T-helper 17 cell (primary cell): Measurements from ENCODE around the gene HSPB1. TPM values are rescaled to one million over a fixed set of nuclear protein-coding genes. Genes with fewer than 3 reads are reported as not detected.
"Not testable (repeated sequence)": the region's sequence is repeated elsewhere in the genome, so short reads cannot be mapped to it uniquely, and the experiment has no call there.

ENCODE experiments used
- ATAC-seq: fragments of 150-1000 bp; cut with Tn5 transposase; 2 replicates; pipeline ENCODE4 v1.10.0; 2021; ENCODE audit warnings: mild to moderate bottlenecking, moderate library complexity
- DNase-seq, 3 donors: peaks; one replicate each; pipeline versions ENCODE4 v3.0.0 to v3.0.0-alpha.2; 2020 to 2021
- H3K9me3 ChIP-seq: one replicate; pipeline ENCODE4 v1.7.0; 2013; ENCODE audit warnings: low read length, mild to moderate bottlenecking; ENCODE audit not compliant: control insufficient read depth, poor library complexity, severe bottlenecking
- H3K27ac Mint-ChIP-seq: one replicate; pipeline ENCODE4 v1.8.0; 2022; ENCODE audit warnings: mild to moderate bottlenecking, moderate library complexity, mixed read lengths
- H3K27me3 Mint-ChIP-seq: one replicate; pipeline ENCODE4 v1.8.0; 2022; ENCODE audit warnings: mixed read lengths
- H3K36me3 Mint-ChIP-seq: one replicate; pipeline ENCODE4 v1.8.0; 2022; ENCODE audit warnings: low read depth, mixed read lengths
- H3K4me1 Mint-ChIP-seq: one replicate; pipeline ENCODE4 v1.8.0; 2022; ENCODE audit warnings: mild to moderate bottlenecking, mixed read lengths
- H3K4me3 Mint-ChIP-seq: one replicate; pipeline ENCODE4 v1.8.0; 2022; ENCODE audit warnings: mild to moderate bottlenecking, moderate library complexity, mixed read lengths
- total RNA-seq, 4 donors: library from RNA in 2 of 4; stranded (reverse) in 2 of 4; gene quantifications; one replicate each; pipeline ENCODE4 v1.2.3 and lab custom pipeline; 2022 to 2026

HSPB1 gene
- total RNA-seq, 2 donors from 2014 or later, result 25.8 to 33.2 TPM

DNA sequence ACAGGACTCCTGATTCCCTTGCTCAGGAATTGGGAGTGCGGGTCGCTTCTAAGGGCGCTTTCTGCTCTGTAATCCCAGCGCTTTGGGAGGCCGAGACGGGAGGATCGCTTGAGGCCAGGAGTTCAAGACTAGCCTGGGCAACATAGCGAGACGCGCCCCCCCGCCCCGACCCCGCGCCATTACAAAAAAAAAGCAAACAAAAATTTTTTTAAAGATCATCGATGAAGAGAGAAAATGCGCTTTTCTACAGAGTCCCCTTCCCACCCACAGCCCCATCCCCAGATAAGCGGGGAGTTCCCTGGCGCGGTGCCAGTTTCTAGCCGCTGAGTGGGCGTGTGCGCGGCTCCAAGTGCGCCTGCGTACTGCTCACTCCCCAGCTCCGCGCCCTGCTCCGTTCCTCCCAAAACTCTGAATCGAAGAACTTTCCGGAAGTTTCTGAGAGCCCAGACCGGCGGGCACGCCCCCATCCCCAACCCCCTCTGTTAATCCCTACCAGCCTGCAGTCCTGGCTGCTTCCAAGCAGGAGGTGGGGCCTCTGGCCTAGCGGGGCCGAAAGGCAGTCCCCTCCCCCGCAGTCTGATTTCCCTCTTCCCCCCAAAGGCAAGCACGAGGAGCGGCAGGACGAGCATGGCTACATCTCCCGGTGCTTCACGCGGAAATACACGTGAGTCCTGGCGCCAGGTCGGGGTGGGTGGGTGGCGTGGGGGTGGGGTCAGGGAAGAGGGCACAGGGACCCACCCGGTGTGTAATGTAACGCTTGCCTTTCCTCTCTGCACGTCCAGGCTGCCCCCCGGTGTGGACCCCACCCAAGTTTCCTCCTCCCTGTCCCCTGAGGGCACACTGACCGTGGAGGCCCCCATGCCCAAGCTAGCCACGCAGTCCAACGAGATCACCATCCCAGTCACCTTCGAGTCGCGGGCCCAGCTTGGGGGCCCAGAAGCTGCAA is 1.0 kb downstream of the HSPB1 start:
- DNase-seq (peak; percentile 72 to 80 (median 79)), ATAC-seq (peak; percentile 77)
- Mint-ChIP-seq H3K27me3 (no peaks in the 10 kb centered on the region), H3K27ac (peak overlapping the region; percentile 92), H3K36me3 (no peaks in the 10 kb centered on the region), H3K4me1 (peaks cover 11% of the 10 kb centered on the region), H3K4me3 (peak overlapping the region; percentile 92)
- H3K9me3 ChIP-seq, result no peaks in the 10 kb centered on the region

DNA sequence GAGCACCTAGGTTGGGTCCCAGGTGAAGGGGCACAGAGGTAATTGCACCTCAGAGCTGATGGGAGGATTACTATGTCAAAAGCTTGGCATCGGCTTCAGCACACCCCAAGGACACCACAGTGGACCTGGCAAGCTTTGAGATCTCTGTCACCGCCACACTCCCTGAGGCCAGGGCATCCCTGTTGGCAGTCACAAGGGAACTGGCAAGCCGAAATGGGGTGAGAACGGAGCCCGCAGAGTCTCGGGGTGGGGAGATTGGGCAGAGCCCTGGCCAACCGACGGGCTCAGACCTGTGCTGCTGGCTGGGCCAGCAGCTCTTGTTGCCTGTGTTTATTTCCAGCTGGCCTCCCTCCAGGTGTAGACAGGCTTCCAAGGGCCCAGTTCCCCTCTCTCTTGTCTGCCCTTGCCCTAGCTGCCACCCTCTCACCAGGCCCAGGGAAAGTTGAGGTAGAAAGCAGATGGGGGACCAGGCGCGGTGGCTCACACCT is 2.5 kb downstream of the HSPB1 start:
- Mint-ChIP-seq H3K27me3 (no peaks in the 10 kb centered on the region), H3K36me3 (no peaks in the 10 kb centered on the region), H3K27ac (no peak overlapping the region), H3K4me3 (no peak overlapping the region), H3K4me1 (peaks cover 11% of the 10 kb centered on the region)
- DNase-seq (no peak), ATAC-seq (no peak)
- no peaks in the 10 kb centered on the region for H3K9me3 ChIP-seq

DNA sequence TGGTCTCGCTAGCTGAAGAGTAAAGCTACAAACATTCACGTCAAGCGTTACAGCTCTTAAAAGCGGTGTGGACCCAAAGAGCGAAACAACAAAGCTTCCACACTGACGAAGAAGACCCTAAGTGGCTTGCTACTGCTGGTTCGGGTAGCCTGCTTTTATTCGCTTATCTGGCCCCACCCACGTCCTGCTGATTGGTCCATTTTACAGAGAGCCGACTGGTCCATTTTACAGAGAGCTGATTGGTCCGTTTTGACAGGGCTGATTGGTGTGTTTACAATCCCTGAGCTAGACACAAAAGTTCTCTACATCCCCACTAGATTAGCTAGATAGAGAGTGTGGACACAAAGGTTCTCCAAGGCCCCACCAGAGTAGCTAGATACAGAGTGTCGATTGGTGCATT is 6.4 kb downstream of the HSPB1 start:
- ATAC-seq, DNase-seq, H3K27me3 Mint-ChIP-seq, H3K27ac Mint-ChIP-seq, H3K36me3 Mint-ChIP-seq, H3K9me3 ChIP-seq, H3K4me3 Mint-ChIP-seq, H3K4me1 Mint-ChIP-seq: not testable (repeated sequence)

DNA sequence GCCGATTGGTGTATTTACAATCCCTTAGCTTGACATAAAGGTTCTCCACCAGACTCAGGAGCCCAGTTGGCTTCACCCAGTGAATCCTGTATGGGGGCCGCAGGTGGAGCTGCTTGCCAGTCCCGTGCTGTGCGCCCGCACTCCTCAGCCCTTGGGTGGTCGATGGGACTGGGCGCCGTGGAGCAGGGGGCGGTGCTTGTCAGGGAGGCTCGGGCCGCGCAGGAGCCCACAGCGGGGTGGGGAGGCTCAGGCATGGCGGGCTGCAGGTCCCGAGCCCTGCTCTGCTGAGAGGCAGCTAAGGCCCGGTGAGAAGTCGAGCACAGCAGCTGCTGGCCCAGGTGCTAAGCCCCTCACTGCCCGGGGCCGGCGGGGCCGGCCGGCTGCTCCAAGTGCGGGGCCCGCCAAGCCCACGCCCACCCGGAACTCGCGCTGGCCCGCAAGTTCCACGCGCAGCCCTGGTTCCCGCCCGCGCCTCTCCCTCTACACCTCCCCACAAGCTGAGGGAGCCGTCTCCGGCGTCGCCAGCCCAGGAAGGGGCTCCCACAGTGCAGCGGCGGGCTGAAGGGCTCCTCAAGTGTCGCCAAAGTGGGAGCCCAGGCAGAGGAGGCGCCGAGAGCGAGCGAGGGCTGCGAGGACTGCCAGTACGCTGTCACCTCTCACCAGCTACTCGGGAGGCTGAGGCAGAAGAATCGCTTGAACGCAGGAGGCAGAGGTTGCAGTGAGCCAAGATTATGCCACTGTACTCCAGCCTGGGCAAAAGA is 7.0 kb downstream of the HSPB1 start:
- H3K9me3 ChIP-seq, H3K4me3 Mint-ChIP-seq, H3K27ac Mint-ChIP-seq, H3K36me3 Mint-ChIP-seq, H3K27me3 Mint-ChIP-seq, H3K4me1 Mint-ChIP-seq, DNase-seq, ATAC-seq: not testable (repeated sequence)

DNA sequence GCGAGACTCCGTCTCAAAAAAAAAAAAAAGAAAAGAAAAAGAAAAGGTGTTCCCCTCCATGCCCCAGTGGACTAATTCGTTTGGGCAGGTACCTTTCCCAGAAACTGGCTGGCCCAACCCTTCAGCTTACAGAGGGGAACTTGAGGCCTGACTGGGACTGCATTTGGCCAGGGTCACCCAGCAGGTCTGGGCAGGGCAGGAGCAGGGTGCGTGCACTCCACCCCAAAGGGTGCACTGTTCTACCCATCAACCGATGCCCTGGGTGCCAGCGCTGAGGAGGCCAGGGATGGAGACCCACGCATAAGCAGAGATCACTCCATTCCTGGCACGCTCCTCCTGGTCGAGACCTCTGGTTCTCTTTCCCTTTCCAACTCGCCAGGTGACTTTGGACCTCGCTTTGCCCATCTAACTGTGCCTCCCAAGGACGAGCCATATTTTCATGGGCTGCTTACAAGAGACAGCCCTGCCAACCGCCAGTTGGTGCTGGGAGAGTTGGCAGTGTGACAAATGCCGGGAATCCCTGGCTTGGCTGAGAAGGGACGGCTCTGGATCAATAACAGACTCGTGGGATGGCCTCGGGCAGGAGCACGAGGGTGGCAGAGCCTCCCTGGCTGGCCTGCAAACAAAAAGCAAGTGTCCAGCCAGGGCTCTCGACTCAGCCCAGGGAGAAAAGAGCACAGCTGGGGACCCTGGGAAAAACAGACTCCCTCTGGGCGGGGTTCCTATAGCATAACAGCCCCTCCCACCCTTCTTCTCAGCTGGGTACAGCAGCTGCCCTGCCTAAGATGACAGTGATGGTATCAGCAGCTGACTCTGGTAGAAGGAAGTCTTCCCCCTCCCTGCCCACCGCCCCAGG is 7.9 kb downstream of the HSPB1 start:
- Mint-ChIP-seq H3K27ac (no peak overlapping the region), H3K4me3 (no peak overlapping the region), H3K27me3 (no peaks in the 10 kb centered on the region), H3K4me1 (peaks cover 7% of the 10 kb centered on the region), H3K36me3 (no peaks in the 10 kb centered on the region)
- no peaks in the 10 kb centered on the region for H3K9me3 ChIP-seq
- ATAC-seq (no peak), DNase-seq (no peak)

DNA sequence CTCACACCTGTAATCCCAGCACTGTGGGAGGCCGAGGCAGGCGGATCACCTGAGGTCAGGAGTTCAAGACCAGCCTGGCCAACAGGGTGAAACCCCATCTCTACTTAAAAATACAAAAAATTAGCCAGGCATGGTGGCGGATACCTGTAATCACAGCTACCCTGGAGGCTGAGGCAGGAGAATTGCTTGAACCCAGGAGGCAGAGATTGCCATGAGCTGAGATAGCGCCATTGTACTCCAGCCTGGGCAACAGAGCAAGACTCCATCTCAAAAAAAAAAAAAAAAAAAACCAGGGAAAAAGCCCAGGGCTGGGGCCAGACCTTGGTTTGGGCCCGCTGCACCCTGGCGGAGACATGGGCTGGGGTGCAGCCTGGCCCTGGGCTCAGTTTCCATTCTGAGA is 9.4 kb downstream of the HSPB1 start:
- H3K4me3 Mint-ChIP-seq, H3K36me3 Mint-ChIP-seq, H3K27ac Mint-ChIP-seq, H3K9me3 ChIP-seq, H3K27me3 Mint-ChIP-seq, H3K4me1 Mint-ChIP-seq, ATAC-seq, DNase-seq: not testable (repeated sequence)

DNA sequence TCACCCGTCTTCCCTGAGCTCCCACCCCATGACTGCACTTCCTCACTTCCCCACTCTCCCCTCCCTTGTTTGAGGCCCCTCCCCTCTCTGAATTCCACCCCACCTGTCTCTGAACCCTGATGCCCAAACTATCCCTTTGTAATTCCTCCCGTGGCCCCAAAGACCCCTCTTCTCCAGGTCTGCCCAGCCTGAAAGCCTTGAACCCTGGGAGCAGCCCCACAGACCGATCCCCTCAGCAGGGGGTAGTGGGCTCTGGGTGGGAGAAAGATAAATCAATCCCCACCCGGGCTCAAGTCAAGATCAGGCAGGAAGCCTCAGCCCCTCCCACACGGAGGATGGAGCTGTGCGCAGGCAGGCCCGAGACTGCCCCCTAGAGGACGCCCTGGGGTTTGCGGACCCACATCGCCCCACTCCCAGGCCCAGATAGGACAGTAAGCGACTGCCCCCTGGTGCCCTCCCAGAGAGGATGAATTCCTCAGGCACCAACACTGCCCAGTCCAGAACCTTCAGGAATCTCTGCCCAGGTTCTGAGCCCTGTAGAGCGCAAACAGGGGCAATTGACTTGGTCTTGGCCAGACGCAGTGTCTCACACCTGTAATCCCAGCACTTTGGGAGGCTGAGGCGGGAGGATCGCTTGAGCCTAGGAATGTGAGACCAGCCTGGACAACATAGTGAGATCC is 11.7 kb downstream of the HSPB1 start:
- H3K9me3 ChIP-seq, result no peaks in the 10 kb centered on the region
- no peaks in the 10 kb centered on the region for H3K36me3 Mint-ChIP-seq
- H3K27me3 Mint-ChIP-seq, result no peaks in the 10 kb centered on the region
- DNase-seq (peak; percentile 92 to 96 (median 92)), ATAC-seq (peak; percentile 71)
- H3K4me3 Mint-ChIP-seq, result peak overlapping the region; percentile 70
- peaks cover 21% of the 10 kb centered on the region for H3K4me1 Mint-ChIP-seq
- H3K27ac Mint-ChIP-seq, result peak overlapping the region; percentile 78

DNA sequence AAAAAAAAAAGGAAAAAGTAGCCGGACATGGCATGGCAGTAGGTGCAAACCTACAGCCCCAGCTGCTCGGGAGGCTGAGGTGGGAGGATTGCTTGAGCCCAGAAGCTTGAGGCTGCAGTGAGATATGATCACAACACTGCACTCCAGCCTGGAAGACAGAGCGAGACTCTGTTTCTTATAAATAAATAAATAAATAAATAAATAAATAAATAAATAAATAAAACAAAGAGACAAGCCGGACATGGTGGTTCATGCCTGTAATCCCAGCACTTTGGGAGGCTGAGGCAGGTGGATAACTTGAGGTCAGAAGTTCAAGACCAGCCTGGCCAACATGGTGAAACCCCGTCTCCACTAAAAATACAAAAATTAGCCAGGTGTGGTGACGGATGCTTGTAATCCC is 12.3 kb downstream of the HSPB1 start:
- Mint-ChIP-seq H3K4me1 (peaks cover 21% of the 10 kb centered on the region), H3K27ac (peak overlapping the region; percentile 78)
- not testable (repeated sequence) for ATAC-seq, DNase-seq, H3K4me3 Mint-ChIP-seq, H3K27me3 Mint-ChIP-seq, H3K36me3 Mint-ChIP-seq, H3K9me3 ChIP-seq

DNA sequence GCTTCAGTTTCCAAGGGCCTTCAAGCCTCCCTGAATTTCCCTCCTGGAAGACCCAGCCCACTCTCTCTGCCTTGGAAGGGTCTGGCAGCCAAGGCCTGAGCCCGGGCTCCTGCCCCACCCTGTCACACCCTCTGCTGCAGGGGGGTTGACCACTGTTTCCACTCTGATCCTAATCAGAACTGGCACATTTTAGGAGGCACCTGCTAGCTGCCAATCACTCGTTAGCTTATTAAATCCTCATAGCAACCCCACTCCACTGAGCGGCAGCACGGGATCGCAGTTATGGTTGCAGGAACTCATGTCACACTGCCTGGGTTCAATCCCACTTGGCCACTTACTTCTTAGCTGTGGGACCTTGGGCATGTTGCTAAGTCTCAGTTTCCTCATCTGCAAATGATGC is 12.9 kb downstream of the HSPB1 start:
- Mint-ChIP-seq H3K4me1 (peaks cover 23% of the 10 kb centered on the region), H3K36me3 (no peaks in the 10 kb centered on the region), H3K27me3 (no peaks in the 10 kb centered on the region), H3K4me3 (no peak overlapping the region), H3K27ac (no peak overlapping the region)
- no peak for ATAC-seq
- DNase-seq, result no peak
- no peaks in the 10 kb centered on the region for H3K9me3 ChIP-seq

DNA sequence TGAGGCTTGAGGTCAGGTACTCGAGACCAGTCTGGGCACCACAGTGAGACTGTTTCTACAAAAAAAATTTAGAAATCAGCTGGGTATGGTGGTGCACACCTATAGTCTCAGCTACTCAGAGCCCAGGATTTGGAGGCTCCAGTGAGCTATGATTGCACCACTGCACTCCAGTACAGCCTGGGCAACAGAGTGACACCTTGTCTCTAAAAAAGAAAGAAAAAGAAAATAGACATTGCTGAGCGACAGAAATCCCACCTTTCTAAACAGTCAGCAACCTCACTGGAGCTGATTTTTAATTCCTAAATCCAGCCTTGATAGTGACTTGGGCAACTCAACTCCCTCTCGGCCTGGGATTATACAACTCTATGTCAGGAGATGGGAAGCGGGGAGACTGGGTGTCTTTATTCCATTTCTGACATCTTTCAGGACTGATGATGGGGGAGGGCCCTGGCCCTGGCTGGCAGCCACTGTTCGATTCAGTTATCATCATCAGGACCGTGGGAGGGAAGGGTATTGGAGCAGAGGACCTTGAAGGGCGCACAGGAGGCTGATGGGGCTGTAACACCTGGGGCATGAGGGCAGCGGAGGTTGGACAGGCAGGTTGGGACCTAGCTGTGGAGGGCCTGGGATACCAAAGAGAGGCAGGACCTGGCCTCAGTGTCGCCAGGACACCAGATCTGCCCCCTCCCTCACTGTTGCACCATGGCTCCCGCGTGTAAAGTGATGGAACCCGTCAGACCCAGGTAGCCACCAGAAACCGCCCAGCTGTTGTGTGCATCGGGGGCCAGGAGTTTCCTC is 14.7 kb downstream of the HSPB1 start:
- Mint-ChIP-seq H3K4me1 (peaks cover 23% of the 10 kb centered on the region), H3K27ac (peak overlapping the region; percentile 97), H3K27me3 (no peaks in the 10 kb centered on the region), H3K4me3 (peak overlapping the region; percentile 97), H3K36me3 (no peaks in the 10 kb centered on the region)
- H3K9me3 ChIP-seq, result no peaks in the 10 kb centered on the region
- no peak for DNase-seq
- ATAC-seq, result no peak

DNA sequence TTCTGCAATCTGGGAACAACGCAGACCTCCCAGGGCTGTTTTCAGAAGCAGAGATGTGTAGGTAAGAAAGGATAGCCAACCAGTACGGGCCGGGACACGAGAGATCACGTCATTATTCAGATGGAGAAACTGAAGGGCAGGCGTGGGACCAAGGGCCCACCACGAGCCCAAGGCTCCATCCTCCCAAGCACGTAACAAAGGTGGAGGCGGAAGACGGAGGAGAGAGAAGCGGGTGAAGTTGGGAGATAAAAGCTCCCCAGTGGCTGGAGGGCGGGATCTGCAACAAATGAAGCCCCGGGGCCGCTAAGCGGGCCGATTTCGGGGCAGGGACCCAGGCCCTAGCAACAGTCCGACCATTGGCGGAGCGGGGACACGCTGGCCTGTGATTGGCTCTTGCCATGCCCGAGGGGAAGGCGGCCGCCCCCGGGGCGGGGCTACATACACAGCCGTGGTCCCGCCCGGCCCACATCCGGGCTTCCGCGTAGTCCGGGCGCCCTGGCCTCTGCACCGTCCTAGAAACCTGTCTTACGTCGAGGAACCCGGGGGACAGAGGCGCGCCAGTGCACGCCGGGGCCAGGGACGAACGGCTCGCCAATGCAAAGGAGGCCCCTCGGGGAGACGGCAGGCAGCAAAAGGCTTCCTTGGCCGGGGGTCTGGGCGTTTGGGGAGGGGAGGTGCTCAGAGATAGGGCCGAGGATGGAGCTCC is 15.5 kb downstream of the HSPB1 start:
- Mint-ChIP-seq H3K4me1 (peaks cover 23% of the 10 kb centered on the region), H3K4me3 (peak overlapping the region; percentile 97), H3K36me3 (no peaks in the 10 kb centered on the region), H3K27me3 (no peaks in the 10 kb centered on the region), H3K27ac (peak overlapping the region; percentile 97)
- DNase-seq, result peak; percentile 90 to 94 (median 94)
- ATAC-seq, result peak; percentile 94
- H3K9me3 ChIP-seq, result no peaks in the 10 kb centered on the region
